Brain microvascular endothelial cell (primary cell): ENCODE data around the gene NME9.
A peak's percentile ranks its signal among the peaks of the same experiment; 100 is the strongest.

Source experiments
- DNase-seq: peaks from one replicate; pipeline ENCODE4 v3.0.0-alpha.2; 2020
- H3K27ac ChIP-seq: fragments of 250-450 bp; sonication (Bioruptor Pico); 2 replicates; pipeline ENCODE4 v1.5.1; 2020; ENCODE audit warnings: mild to moderate bottlenecking, moderate library complexity
- H3K27me3 ChIP-seq: fragments of 250-450 bp; sonication (Bioruptor Pico); replicated peaks from 2 replicates; pipeline ENCODE4 v1.5.1; 2020; ENCODE audit warnings: mild to moderate bottlenecking
- H3K36me3 ChIP-seq: fragments of 250-450 bp; sonication (Bioruptor Pico); replicated peaks from 2 replicates; pipeline ENCODE4 v1.5.1; 2020; ENCODE audit warnings: mild to moderate bottlenecking
- H3K4me3 ChIP-seq: 2 replicates; pipeline ENCODE4 v1.5.1; 2011; ENCODE audit warnings: low read depth, mild to moderate bottlenecking, control low read depth, low read length, moderate library complexity
- in situ Hi-C: cut with HindIII; loops from 2 replicates; pipeline ENCODE4 v1.10.0; 2017; ENCODE audit warnings: low sequenced_read_pairs, low pct_ligation_motif_present
- TF ChIP-seq, protein P1 (sequence below): IDR thresholded peaks from 2 replicates; pipeline ENCODE4 v1.5.1; 2011; ENCODE audit warnings: low read depth, mild to moderate bottlenecking, moderate library complexity, low read length, control low read depth, inconsistent platforms; ENCODE audit errors: missing control alignments

NME9 gene

DNA sequence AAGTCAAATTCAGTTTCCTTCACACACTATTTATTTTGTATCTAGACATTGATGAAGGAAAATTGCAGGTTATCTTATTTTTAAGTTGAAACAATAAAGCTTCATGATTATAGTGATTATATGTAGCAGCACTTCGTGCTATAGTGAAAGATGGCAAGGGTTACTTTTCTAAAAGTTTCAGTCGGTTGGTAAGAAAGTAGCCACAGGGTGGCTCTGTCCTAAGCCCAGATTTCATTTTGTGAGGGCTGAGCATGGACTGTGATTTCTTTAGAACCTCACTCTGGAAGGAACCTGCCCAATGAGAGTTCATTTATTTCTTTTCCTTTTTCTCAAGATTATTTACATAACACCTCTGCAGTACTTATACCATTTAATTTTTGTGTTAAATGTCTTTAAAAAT, 66.5 kb downstream of the NME9 start:
- in situ Hi-C loops, result no loop called here
- no peak overlapping the region for H3K27ac ChIP-seq

DNA sequence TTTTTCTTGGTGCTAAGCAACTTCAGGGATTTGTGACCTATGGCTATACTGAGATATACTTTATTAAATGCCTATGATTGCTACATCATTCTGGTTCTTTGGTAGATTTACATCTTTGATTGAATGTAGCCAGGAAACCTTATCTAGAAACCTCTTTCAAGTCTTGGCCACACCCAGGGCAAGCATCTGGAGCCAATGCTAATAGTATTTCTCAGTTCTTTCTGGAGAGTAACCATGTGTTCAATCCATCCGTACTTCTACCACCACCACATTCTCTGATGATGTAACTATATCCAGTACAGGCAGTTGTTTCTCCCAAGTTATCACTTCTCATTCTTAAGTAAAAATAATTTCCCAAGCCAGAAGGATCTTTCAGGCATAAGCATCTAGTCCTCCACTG, 69.0 kb downstream of the NME9 start:
- in situ Hi-C loops, result no loop called here
- Histone ChIP-seq H3K27me3 (no peaks in the 10 kb centered on the region), H3K36me3 (peaks cover 6% of the 10 kb centered on the region), H3K4me3 (no peak overlapping the region), H3K27ac (no peak overlapping the region)
- no peak for DNase-seq
- TF ChIP-seq, protein P1, sequence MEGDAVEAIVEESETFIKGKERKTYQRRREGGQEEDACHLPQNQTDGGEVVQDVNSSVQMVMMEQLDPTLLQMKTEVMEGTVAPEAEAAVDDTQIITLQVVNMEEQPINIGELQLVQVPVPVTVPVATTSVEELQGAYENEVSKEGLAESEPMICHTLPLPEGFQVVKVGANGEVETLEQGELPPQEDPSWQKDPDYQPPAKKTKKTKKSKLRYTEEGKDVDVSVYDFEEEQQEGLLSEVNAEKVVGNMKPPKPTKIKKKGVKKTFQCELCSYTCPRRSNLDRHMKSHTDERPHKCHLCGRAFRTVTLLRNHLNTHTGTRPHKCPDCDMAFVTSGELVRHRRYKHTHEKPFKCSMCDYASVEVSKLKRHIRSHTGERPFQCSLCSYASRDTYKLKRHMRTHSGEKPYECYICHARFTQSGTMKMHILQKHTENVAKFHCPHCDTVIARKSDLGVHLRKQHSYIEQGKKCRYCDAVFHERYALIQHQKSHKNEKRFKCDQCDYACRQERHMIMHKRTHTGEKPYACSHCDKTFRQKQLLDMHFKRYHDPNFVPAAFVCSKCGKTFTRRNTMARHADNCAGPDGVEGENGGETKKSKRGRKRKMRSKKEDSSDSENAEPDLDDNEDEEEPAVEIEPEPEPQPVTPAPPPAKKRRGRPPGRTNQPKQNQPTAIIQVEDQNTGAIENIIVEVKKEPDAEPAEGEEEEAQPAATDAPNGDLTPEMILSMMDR, result no peak

More for the DNA sequence above, 66.5 kb downstream of the NME9 start:
- peaks cover 10% of the 10 kb centered on the region for H3K36me3 ChIP-seq
- TF ChIP-seq, protein P1, result peak; percentile 26
- no peaks in the 10 kb centered on the region for H3K27me3 ChIP-seq
- no peak overlapping the region for H3K4me3 ChIP-seq
- DNase-seq, result no peak

DNA sequence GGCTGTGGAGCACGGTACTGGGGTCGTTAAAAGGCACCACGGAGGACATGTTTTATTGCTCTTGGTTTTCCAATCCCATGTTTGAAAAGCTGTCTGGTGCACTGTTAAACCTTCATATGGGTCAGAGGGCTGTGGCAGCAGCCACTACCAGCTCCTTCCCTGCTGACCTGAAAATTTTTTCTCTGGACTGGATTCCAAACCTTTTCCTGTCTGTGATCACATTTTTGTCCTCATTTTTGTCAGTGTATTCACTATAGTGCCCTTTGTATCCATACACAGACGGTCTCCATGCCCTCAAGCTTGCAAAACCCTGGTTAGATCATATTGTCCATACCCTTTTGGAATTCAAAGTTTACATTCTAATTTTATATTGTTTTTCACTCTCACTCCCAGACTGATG, 70.5 kb downstream of the NME9 start:
- H3K4me3 ChIP-seq, result no peak overlapping the region
- DNase-seq, result no peak
- H3K27me3 ChIP-seq, result no peaks in the 10 kb centered on the region
- TF ChIP-seq, protein P1, result no peak
- in situ Hi-C loops, result no loop called here
- H3K27ac ChIP-seq, result no peak overlapping the region
- peaks cover 3% of the 10 kb centered on the region for H3K36me3 ChIP-seq

DNA sequence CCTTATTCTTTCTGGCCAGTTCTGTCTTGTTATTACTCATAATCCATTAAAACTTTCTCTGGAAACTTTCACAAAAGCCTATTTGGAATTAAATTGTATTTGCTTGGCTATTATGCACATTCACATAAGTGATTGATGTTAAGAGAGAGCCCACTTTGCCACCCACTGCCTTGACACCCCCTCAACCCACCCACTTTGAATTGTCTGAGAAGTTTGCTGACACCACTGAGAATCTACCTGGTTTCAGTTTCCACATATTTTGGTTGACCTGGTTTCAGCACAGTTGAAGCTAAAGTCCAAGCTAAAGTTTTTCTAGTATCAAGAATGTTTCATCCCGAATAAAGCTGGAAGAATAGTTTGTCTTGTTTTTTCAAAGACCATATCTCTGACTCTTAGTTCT, 71.7 kb downstream of the NME9 start:
- Histone ChIP-seq H3K27ac (no peak overlapping the region), H3K4me3 (no peak overlapping the region), H3K27me3 (no peaks in the 10 kb centered on the region), H3K36me3 (peaks cover 3% of the 10 kb centered on the region)
- no peak for DNase-seq
- TF ChIP-seq, protein P1, result no peak
- in situ Hi-C loops, result no loop called here

DNA sequence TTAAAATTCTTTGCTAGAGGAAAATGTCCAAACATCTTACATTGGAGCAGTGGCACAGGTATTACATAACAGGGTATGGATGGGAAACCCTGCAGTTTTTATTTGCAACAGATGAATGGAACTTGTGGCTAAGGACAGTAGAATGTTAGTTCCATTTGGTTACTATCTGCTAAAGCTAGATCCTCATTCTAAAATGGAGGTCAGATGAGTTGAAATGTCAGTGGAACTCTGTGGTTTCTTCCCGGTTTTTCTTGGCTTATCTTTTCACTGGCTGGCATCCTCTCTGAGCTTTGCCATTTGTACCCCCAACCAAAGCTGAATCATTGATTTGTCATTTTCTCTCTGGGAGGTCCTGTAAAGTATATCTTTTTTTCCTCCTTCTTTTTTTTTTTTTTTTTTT, 73.6 kb downstream of the NME9 start:
- DNase-seq, result no peak
- TF ChIP-seq, protein P1, result no peak
- no peak overlapping the region for H3K27ac ChIP-seq
- in situ Hi-C loops, result no loop called here
- H3K36me3 ChIP-seq, result peaks cover 3% of the 10 kb centered on the region
- no peak overlapping the region for H3K4me3 ChIP-seq
- H3K27me3 ChIP-seq, result no peaks in the 10 kb centered on the region

DNA sequence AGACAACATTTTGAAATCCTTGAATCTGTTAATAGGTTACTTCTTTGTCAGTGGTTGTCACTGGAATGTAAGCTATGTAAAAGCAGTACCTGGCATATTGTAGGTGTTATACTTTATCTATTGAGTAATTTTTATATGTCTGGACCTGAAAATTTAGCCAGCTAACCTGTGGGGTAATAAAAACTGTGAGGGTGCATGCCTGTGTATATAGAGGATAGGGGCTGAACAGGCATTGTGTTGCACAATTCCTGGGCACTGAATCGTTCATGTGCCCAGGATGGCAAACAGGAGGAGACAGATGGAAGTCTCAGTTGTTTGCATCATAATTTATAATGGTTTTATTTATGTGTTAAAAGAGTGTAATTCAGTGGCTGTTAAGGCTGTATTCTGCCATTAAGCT, 75.4 kb downstream of the NME9 start:
- in situ Hi-C loops, result no loop called here
- TF ChIP-seq, protein P1, result no peak
- H3K36me3 ChIP-seq, result peaks cover 3% of the 10 kb centered on the region
- DNase-seq, result no peak
- no peak overlapping the region for H3K4me3 ChIP-seq
- no peak overlapping the region for H3K27ac ChIP-seq
- no peaks in the 10 kb centered on the region for H3K27me3 ChIP-seq
